Activated CD4-positive, alpha-beta T cell treated with anti-CD3 and anti-CD28 coated beads, Interleukin-2, amount 50 U/mL, for 4 hours (primary cell): Measurements from ENCODE around the gene SRRM2.

Source experiments
- DNase-seq, 2 experiments: peaks; one replicate each; pipeline ENCODE4 v3.0.0-alpha.2; 2020

The SRRM2 gene

DNA sequence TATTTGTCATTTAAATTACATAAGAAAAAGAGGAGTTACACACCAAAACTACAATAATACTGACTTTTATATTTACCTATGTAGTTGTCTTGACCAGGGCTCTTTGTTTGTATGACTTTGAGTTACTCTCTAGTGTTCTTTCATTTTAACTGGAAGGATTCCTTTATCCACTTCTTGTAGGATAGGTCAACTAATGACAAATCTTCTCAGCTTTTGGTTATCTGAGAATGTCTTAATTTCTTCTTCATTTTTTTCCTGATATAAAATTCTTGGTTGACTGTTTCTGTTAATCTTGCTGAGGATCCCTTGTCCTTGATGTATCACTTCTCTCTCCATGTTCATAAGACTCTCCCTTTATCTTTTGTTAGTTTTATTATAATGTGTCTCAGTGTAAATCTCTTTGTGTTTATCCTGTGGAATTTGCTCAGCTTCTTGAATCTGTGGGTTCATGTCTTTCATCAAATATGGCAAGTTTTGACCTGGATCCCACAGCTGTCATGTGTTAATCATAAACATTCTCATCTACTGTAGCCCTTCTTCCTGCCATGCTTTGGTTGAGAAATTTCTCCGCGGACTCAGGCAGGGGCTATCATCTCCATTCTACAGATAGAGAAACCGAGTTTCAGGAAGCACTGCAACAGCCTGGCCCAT lies 51.2 kb downstream of the SRRM2 start:
- DNase-seq, result no peak

DNA sequence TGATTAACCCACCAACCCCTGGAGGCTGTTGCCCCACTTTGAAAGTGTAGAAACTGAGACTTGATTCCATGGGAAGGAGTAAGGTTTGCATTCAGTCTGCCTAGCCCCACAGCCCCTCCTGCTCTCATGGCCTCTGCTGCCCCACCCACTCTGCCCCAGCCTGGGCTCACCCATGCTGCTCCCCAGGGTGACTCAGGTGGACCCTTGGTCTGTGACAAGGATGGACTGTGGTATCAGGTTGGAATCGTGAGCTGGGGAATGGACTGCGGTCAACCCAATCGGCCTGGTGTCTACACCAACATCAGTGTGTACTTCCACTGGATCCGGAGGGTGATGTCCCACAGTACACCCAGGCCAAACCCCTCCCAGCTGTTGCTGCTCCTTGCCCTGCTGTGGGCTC lies 52.3 kb downstream of the SRRM2 start:
- no peak for DNase-seq

DNA sequence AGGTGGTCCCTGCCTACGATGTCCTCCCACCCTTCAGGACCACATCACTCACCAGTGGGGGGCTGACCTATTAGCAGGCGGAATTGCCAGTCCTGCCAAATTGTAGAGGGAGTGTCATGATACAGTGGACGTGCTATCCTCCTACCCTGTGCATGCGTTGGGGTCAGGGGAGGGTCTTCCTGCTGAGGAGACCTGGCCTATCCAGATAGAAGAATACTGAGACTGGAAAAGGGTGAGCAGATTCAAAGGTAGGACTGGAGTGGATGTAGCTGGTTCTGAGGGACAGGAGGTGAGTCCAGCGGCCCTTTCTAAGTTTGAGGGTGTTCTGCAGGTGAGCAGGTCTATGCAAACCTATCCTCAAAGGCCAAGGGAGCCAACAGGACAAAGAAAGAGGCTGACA lies 53.8 kb downstream of the SRRM2 start:
- DNase-seq, result no peak

DNA sequence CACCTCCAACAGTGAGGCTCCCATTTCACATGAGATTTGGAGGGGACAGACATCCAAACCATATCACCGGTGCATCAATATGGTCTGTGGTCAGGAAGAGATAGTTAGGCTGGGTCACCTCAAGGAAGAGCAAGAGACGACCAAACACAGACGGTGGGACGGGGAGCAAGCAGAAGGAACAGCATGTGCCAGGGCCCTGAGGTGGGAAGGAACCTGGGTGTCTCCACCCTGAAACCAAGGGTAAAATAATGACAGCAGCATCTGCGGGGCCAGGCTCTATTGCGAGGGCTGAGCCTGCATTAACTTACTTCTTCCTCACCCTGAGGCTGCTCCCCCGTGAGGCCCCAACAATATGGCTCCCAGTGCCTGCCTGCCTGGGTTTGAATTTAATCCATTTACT lies 55.7 kb downstream of the SRRM2 start:
- DNase-seq, result no peak

DNA sequence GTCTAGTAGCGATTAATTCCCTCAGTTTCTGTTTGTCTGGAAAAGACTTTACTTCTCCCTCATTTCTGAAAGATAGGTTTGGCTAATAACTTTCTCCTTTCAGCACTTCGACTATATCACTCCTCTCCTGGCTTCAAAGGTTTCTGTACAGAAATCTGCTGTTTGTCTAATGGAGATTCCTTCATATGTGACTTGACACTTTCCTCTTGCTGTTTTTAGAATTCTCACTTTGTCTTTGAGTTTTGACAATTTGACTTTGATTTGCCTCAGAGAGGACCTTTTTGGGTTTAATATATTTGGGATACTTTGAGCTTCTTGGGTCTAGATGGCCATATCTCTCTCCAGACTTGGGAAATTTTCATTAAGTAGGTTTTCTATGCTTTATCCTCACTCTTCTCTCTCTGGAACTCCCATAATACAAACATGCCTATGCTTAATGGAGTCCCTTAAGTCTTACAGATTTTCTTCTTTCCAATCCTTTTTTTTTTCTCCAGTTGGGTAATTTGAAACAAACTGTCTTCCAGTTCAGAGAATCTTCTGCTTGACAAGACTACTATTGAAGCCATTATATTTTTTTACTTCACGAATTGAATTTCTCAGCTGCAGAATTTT lies 56.8 kb downstream of the SRRM2 start:
- DNase-seq, result no peak

DNA sequence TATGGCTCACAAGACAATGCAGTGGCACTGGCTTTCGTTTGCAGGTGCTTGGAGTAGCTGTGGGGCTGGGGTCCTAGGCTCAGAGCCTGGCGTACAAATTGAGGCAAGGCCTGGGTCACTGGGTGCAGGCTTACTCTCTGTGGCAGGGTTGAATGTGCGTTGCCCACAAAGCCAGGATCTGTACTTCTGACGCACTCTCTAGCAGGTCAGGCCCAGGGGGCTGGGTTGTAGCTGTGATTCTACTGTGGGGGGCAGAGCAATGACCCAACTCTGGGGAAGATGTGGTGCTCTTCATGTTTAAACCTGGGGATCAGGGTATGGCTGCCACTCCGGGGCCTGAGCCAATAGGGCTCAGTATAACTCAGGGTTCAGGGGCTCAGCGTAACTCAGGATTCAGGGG lies 58.2 kb downstream of the SRRM2 start:
- DNase-seq, result no peak

DNA sequence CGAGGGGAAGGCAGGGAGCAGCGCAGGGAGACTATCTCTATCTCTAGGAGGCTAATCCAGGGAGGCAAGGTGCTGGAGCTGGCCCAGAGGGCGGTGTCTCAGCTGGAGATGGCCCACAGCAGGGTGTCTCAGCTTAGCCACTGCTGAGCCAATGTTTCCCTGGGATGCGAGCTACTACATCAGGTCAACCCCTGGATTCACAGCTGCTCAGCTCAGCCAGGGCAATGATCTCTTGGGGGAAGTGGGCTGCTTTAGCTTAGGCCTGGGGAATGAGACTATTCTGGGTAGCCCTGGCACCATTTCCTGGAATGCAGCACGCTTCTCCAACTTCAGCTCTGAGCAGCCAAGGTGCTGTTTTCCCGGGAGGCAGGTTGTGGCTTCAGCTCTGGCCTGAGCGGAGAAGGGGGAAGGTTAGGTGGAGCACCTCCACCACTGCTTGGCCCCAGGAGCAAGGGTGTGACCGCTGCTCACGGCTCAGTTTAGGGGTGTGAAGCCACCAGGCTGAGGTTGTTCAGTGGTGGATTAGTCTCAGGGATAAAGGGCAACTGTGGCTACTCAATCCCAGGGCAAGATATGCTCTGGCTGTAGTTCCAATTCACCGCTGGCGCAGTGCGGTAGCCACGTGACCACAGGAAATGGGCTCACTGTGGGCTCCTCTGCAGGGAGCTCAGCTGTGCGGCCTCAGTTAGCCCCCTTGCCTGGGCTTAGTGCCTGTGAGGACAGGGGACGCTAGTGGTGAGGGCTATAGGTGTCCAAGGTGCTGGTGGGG lies 59.4 kb downstream of the SRRM2 start:
- DNase-seq, result no peak

DNA sequence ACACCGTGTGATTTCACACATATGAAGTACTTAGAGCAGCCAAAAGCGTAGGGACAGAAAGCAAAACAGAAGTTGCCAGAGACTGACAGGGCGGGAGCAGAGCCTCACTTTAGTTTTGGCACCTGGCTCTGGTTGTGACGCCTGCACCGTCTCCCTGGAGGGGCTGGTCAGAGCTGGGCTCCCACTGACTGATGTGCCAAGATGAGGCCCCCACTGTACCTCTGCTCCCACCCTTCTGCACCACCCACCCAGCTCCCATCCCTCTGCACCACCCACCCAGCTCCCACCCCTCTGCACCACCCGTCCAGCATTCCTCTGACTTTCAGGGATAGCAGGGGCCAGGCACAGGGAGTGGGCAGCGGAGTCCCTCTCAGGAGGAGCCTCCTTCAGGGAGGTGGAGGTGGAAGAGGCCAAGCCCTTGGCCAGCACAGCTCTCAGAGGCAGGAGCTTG lies 61.4 kb downstream of the SRRM2 start:
- DNase-seq, result no peak

DNA sequence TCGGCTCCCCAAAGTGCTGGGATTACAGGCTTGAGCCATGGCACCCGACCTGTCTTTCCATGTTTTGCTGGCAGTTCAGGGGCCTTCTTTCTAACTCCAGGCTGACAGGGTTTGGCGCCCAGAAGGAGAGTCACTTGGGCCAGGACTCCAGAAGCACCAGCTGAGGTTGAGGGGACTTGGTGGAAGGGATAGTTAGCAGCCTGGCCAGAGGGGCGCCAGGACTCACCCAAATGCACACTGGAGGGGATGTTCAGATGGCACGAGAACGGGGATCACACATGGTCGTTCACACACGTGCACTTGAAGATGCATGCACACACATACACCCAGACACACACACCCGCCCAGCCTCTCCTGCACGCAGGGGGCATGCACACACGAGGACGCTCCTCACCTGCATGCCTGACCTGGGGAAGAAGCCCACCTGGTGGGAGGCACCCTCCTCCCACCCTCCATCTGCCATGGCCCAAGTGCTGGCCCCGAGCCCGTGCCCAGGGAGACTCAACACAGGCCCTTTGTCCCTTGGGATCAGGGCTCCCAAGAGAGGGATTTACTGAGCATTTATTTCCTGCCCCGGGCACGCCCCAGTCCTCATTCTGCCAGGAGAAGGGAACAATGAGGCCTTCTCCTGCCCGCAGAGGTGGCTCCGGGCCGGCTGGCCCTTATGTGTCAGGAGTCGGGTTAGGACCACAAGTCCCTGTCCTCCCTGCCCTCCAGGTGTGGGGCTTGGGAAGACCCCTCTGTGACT lies 62.3 kb downstream of the SRRM2 start:
- DNase-seq, result no peak

DNA sequence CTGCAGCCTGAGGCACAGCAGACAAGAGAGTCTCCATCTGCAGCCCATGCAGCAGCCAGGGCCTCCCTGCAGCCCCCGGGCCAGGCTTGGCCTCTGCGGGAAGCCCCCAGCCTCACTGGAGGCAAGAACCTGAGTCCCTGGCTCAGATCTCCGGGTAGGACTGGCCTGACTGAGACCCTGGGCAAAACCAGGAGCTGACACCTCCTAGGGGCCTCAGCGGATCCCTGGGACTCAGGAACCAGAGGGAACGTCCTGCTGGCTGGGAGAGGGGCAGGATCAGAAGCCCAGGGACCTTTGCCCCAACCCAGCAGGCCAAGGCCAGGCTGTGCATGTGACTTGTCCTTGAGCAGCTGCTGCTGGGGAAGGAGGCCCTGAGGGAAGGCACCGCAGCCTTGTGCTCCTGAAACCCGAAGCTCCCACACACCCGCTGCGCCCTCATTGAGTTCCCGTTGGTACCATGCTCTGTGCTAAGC lies 62.9 kb downstream of the SRRM2 start:
- no peak for DNase-seq

DNA sequence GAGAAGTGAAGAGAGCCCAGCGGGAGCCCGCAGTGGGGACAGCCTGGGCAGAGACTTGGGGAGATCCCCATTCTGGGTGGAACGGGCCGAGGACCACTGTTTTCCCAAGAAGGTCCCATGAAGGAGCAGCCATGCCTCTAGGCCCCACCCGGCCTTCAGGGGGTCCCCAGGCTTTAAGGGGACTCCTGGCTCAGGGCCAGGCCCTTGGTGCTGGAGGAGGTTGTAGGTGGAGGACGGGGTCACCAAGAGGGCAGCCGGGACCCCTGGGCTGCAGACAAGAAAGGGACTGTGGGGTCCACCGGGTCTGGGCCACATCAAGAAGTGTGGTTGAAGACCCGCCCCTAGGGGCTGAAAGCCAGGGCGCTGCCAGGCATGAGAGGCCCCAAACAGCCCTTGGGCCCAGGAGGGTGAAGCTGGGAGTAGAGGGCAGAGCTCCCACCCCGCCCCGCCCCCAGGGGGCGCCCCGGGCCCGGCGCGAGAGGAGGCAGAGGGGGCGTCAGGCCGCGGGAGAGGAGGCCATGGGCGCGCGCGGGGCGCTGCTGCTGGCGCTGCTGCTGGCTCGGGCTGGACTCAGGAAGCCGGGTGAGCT lies 64.4 kb downstream of the SRRM2 start, which contains the start of gene PRSS21:
TSS of gene PRSS21 (plus strand) at position 487 of the 589 bp plus-strand sequence. CDS start at position 519, 32 bp downstream.
- no peak for DNase-seq

DNA sequence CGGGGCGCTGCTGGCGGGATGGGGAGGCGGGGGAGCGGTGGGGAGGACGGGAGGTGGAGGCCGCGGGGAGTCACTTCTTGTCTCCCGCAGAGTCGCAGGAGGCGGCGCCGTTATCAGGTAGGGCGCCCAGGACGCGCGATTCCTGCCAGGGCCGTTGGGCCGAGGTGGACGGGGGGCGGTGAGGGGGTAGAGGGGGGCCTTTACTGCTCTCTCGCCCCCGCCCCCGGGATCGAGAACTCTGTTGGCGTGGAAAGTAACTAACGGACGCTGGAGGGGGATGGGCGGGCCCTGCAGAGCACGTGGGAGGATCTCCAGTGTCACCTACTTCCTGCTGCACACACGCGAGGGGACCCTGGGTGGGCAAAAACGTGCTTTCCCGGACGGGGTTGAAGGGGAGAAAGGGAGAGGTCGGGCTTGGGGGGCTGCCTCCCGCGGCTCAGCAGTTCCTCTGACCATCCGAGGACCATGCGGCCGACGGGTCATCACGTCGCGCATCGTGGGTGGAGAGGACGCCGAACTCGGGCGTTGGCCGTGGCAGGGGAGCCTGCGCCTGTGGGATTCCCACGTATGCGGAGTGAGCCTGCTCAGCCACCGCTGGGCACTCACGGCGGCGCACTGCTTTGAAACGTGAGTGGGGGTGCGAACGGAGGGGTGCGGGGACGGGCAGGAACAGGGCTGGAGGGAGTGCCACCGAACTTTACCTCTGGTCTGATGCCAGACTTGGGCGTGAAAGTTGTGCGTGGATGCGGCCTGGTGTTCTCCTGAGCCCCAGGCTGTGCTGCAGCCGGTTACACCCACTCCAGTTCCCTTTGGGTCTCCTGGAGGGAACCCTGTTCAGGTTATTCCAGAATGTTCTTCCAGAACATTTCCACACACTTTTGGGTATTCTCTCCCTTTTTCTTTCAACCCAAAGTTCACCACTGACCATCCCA lies 65.2 kb downstream of the SRRM2 start:
- no peak for DNase-seq

DNA sequence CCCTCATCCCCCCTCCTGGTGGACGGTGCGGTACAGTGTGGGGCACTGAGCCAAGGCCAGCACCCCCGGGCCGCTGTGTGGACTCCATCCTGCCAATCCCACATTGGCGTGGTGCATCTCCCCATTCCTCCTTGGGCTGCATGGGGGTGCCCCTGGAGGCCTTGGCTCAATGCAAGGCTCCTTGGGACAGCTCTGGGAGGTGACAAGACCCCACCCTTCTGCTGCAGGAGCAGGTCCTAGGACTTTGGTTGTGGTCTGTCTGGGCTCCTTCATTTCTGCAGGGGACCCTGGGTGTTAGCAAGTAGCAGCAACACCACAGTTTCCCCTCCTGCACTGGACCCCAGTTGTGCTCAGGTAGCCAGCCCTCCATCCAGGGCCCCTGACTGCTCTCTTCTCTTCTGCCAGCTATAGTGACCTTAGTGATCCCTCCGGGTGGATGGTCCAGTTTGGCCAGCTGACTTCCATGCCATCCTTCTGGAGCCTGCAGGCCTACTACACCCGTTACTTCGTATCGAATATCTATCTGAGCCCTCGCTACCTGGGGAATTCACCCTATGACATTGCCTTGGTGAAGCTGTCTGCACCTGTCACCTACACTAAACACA lies 65.9 kb downstream of the SRRM2 start:
- DNase-seq, result no peak

DNA sequence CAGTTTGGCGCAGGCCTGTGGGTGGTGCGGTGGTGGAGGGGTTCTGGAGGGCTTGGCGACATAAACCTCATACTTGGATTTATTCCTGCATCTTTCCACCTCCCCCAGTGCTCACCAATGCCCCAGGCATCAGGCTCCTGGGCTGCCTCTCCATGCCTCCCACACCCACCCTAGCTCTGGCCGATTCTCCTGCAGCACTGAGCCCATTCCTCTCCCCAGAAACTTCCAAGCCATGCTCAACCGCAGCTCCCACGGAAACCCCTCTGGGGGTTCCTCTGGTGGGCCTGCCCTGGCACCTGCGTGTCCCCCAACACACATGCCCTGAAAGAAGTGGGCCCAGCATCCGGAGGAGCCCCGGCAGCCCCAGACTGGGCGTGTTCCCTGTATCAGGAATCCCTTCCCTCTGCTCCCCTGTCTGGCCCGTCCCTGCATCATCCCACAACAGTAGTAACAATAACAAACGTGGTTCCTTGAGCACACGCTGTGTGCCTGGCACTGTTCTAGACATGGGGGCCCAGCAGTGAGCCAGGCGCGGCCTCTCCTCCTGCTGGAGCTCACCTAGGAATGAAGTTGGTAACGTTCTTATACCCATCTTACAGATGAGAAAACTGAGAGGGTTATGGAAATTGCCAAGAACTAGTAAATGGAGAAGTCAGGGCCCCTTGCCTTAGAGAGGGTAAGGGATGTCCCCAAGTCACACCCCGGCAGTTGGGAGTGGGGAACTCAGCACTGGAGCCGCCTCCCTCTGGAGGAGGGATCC lies 66.9 kb downstream of the SRRM2 start:
- DNase-seq, result no peak

DNA sequence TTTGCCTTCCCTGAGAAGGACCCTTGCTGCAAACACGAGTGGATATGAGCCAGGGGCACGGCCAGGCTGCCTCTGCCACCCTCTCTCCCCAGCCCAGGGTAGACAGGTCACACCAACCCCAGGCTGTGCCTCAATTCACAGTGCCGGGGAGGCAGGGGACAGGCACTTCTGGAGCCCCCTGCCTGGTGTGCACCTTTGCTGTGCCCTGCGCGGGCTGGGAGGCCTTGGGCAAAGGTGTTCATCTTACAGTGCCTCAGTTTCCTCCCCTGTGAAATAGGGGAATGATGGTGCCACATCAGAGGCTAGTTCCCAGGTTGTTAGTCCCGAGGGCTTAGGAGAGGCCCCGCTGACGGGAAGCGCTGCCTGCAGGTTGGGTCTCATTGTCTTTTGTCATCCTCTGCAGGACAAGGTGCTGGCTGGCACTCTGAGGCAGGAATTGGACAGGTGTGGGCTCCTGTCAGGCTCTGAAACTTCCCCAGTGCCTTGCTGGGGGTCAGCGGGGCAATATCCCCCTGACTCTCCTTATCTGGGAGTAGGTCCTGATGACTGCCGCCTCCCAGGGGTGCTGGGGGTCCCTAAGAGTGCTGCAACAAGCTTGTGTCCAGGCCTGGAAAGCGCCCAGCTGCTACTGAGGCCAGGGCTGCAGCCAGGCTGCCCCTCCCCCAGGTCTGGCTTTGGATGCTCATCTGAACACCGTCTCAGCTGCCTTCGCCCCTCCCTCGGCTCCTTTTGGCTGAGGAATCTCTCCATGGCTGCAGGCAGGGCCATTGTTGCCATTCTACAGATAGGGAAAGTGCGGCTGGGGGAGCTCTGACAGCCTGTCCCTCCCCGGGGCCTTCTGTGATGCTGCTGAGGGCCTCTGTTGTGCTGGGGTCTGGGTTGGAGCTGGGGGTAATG lies 67.7 kb downstream of the SRRM2 start:
- DNase-seq, result no peak
